IPS-15b (cell line): Measurements from ENCODE around the gene RTBDN.
"Not testable (repeated sequence)": the region's sequence is repeated elsewhere in the genome, so short reads cannot be mapped to it uniquely, and the experiment has no call there.

Source experiments
- H3K27me3 ChIP-seq: one replicate; pipeline ENCODE4 v1.6.1; 2013; ENCODE audit warnings: low read length; ENCODE audit not compliant: control insufficient read depth, insufficient read depth
- H3K36me3 ChIP-seq: one replicate; pipeline ENCODE4 v1.6.1; 2013; ENCODE audit warnings: low read length; ENCODE audit not compliant: control insufficient read depth, insufficient read depth
- H3K4me1 ChIP-seq: one replicate; pipeline ENCODE4 v1.6.1; 2013; ENCODE audit warnings: mild to moderate bottlenecking, low read length; ENCODE audit not compliant: control insufficient read depth, insufficient read depth
- H3K4me3 ChIP-seq: one replicate; pipeline ENCODE4 v1.5.1; 2013; ENCODE audit warnings: low read depth, low read length
- H3K9ac ChIP-seq: one replicate; pipeline ENCODE4 v1.6.1; 2013; ENCODE audit warnings: low read depth, mild to moderate bottlenecking, low read length
- H3K9me3 ChIP-seq: one replicate; pipeline ENCODE4 v1.6.1; 2013; ENCODE audit warnings: mild to moderate bottlenecking, low read length; ENCODE audit not compliant: control insufficient read depth, insufficient read depth

The RTBDN gene

GRCh38 chr19:12802267-12803106 lies 31.9 kb downstream of the RTBDN start:
- H3K9ac ChIP-seq, result no peak overlapping the region
- H3K4me3 ChIP-seq, result peak overlapping the region; percentile 96
- H3K36me3 ChIP-seq, result peaks cover 17% of the 10 kb centered on the region
- H3K4me1 ChIP-seq, result peaks cover 8% of the 10 kb centered on the region
- peaks cover 8% of the 10 kb centered on the region for H3K27me3 ChIP-seq
- H3K9me3 ChIP-seq, result no peaks in the 10 kb centered on the region

DNA sequence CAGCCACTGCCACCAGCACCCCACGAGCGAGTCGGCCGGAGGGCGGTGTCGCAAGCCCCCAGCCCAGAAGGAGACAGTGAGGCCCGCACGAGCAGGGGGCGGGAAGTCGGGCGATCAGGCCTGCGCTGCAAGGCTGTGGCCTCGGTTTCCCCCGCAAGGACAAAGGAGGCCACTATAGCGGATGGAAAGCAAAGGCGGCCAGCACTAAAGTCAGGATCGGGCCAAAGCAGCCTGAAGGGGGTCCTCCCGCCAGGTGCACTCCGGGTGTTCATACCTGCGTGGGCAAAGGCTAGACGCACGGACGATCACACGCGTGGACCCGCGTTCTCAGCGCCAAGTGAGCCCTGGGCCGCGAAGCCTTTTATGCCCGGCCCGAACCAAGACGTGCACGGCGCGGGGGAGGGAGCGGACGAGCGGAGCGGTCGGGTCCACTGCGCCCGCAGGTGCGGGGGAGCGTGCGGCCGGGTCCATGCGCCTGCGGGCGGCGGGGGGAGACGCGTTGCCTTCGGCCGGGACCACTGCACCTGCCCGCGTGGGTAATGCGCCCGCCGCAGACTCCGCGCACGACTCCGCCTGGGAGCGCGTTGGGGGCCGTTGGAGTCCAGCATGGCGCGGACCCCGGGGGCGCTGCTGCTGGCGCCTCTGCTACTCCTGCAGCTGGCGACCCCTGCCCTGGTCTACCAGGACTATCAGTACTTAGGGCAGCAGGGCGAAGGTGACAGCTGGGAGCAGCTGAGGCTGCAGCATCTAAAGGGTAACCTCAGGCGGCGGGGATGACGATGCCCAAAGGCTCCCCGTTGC lies 32.7 kb downstream of the RTBDN start, which contains the start of the genes PRDX2 and THSD8:
PRDX2 (minus strand) TSS at position 335 of the 801 bp plus-strand sequence. CDS start 539 bp downstream, outside the sequence.
THSD8 (plus strand) TSS at position 604 of the 801 bp plus-strand sequence; CDS start at position 607, 3 bp downstream.
- Histone ChIP-seq H3K9me3 (no peaks in the 10 kb centered on the region), H3K27me3 (peaks cover 8% of the 10 kb centered on the region), H3K4me3 (peak within 1 kb of the TSS; percentile 96), H3K9ac (peak within 1 kb of the TSS; percentile 87), H3K36me3 (peaks cover 17% of the 10 kb centered on the region), H3K4me1 (peaks cover 8% of the 10 kb centered on the region)

DNA sequence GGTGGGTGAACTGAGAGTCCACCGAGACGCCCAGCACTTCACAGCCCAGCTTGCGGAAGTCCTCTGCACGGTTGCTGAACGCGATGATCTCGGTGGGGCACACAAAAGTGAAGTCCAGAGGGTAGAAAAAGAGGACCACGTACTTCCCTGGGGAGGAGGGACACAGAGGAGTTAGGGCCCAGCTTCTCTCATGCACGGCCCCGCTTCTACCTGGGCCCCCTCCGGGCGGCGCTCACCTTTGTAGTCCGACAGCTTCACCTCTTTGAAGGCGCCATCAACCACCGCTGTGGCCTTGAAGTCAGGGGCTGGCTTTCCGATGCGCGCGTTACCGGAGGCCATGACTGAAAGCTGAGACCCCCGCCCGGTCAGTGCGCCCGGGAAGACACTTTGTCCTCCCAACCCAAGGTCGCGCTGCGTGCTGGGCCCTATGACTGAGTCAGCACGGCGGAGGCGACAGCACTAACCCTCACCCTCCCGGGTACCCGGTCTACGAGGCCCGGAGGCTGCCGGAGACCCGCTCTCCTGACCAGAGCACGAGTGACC lies 33.4 kb downstream of the RTBDN start:
- Histone ChIP-seq H3K9ac (peak overlapping the region; percentile 87), H3K9me3 (no peaks in the 10 kb centered on the region), H3K36me3 (peaks cover 17% of the 10 kb centered on the region), H3K27me3 (peaks cover 8% of the 10 kb centered on the region), H3K4me3 (peak overlapping the region; percentile 96), H3K4me1 (peaks cover 12% of the 10 kb centered on the region)

GRCh38 chr19:12800466-12800770 lies 34.0 kb downstream of the RTBDN start:
- Histone ChIP-seq H3K27me3 (peaks cover 8% of the 10 kb centered on the region), H3K4me1 (peaks cover 15% of the 10 kb centered on the region), H3K4me3 (peak overlapping the region; percentile 96), H3K36me3 (peaks cover 17% of the 10 kb centered on the region), H3K9me3 (no peaks in the 10 kb centered on the region), H3K9ac (no peak overlapping the region)

- peak overlapping the region; percentile 96 for H3K4me3 ChIP-seq
- peaks cover 8% of the 10 kb centered on the region for H3K27me3 ChIP-seq
- no peak overlapping the region for H3K9ac ChIP-seq
- peaks cover 17% of the 10 kb centered on the region for H3K36me3 ChIP-seq
- no peaks in the 10 kb centered on the region for H3K9me3 ChIP-seq
- H3K4me1 ChIP-seq, result peaks cover 15% of the 10 kb centered on the region
Measured at GRCh38 chr19:12799742-12800465, 34.5 kb downstream of the RTBDN start.

- not testable (repeated sequence) for H3K9ac ChIP-seq, H3K4me3 ChIP-seq
Measured at GRCh38 chr19:12797607-12798006, 36.8 kb downstream of the RTBDN start.

DNA sequence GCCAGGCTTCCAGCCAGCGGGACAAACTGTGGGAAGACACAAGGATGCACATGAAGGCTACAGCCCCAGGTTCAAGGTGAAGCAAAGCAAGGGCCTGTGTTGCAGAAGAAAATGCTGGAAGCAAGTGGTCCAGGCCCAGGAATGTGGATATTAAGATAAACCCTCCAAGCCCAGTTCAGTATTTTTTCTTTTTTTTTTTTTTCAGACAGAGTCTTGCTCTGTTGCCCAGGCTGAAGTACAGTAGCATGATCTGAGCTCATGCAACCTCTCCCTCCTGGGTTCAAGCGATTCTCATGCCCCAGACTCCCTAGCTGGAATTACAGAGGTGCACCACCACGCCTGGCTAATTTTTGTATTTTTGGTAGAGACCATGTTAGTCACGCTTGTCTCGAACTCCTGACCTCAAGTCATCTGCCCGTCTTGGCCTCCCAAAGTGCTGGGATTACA lies 37.2 kb downstream of the RTBDN start:
- H3K36me3 ChIP-seq, result peaks cover 17% of the 10 kb centered on the region
- no peak overlapping the region for H3K4me3 ChIP-seq
- H3K4me1 ChIP-seq, result peaks cover 15% of the 10 kb centered on the region
- H3K9me3 ChIP-seq, result no peaks in the 10 kb centered on the region
- no peak overlapping the region for H3K9ac ChIP-seq
- H3K27me3 ChIP-seq, result peaks cover under 1% of the 10 kb centered on the region

More at GRCh38 chr19:12797607-12798006, 36.8 kb downstream of the RTBDN start:
- H3K9me3 ChIP-seq, H3K27me3 ChIP-seq: not testable (repeated sequence)
- peaks cover 17% of the 10 kb centered on the region for H3K36me3 ChIP-seq
- peaks cover 18% of the 10 kb centered on the region for H3K4me1 ChIP-seq

GRCh38 chr19:12796146-12797071 lies 38.0 kb downstream of the RTBDN start:
- H3K4me3 ChIP-seq, result peak overlapping the region; percentile 28

GRCh38 chr19:12794971-12795381 lies 39.4 kb downstream of the RTBDN start:
- H3K36me3 ChIP-seq, result peaks cover 8% of the 10 kb centered on the region
- H3K4me1 ChIP-seq, result peaks cover 16% of the 10 kb centered on the region
- no peak overlapping the region for H3K9ac ChIP-seq
- peaks cover 3% of the 10 kb centered on the region for H3K27me3 ChIP-seq
- H3K4me3 ChIP-seq, result no peak overlapping the region
- H3K9me3 ChIP-seq, result no peaks in the 10 kb centered on the region

More at GRCh38 chr19:12796146-12797071, 38.0 kb downstream of the RTBDN start:
- peaks cover 15% of the 10 kb centered on the region for H3K4me1 ChIP-seq
- H3K36me3 ChIP-seq, result peaks cover 17% of the 10 kb centered on the region
- H3K9me3 ChIP-seq, result no peaks in the 10 kb centered on the region
- no peaks in the 10 kb centered on the region for H3K27me3 ChIP-seq
- no peak overlapping the region for H3K9ac ChIP-seq

DNA sequence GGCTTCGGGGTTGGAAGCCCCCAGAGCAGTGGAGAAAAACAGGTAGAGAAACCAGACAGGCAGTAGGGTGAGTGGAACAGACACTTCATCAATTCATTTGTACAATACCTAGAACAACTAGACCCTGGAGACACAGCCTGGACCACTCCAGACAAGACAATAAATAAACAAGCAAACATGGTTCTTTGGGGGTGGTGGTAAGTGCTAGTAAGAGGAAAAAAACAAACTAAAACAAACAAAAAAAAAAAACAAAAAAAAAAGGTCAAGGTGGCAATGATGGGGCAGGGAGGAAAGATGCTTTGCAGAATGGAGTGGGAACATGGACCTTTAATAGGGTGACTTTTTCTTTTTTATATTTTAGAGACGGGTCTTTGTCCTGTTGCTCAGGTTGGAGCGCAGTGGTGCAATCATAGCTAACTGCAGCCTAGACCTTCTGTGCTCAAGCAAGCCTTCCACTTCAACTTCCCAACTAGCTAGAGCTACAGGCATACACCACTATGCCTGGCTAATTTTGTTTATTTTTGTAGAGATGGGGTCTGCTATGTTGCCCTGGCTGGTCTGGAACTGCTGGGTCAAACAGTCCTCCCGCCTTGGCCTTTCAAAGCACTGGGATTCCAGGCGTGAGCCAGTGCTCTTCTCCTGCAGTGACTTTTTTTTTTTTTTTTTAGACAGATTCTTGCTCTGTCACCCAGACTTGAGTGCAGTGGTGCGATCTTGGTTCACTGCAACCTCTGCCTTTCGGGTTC lies 40.0 kb downstream of the RTBDN start:
- no peaks in the 10 kb centered on the region for H3K9me3 ChIP-seq
- H3K4me1 ChIP-seq, result peaks cover 16% of the 10 kb centered on the region
- H3K9ac ChIP-seq, result no peak overlapping the region
- H3K36me3 ChIP-seq, result peaks cover 2% of the 10 kb centered on the region
- H3K4me3 ChIP-seq, result peak overlapping the region; percentile 49
- H3K27me3 ChIP-seq, result peaks cover 3% of the 10 kb centered on the region
